Stimulated activated CD4-positive, alpha-beta T cell treated with anti-CD3 and anti-CD28 coated beads, TNF-alpha, amount 100 ng/mL, for 4 hours (primary cell): ENCODE measurements around the gene ZNF700.
"Not testable (repeated sequence)": the region's sequence is repeated elsewhere in the genome, so short reads cannot be mapped to it uniquely, and the experiment has no call there.

Source experiments
- DNase-seq, 3 experiments: peaks; one replicate each; pipeline ENCODE4 v3.0.0-alpha.2; 2020; ENCODE audit warnings: low read depth in 3 of 3

Gene ZNF700

GRCh38 chr19:11924886-11925650, at the start of gene ZNF700:
TSS of gene ZNF700 (plus strand) at chr19:11925107. CDS start at chr19:11925211, 104 bp downstream.
- DNase-seq, result peak; percentile 80 to 87 (median 84)

GRCh38 chr19:11879687-11880266, 45.1 kb upstream of the ZNF700 start:
- not testable (repeated sequence) for DNase-seq

- DNase-seq, result no peak
These were observed 44.3 kb upstream of the ZNF700 start for GRCh38 chr19:11880598-11880997.

- peak; percentile 24 to 39 (median 31) for DNase-seq
These were observed 43.6 kb upstream of the ZNF700 start for GRCh38 chr19:11881151-11881800.

DNA sequence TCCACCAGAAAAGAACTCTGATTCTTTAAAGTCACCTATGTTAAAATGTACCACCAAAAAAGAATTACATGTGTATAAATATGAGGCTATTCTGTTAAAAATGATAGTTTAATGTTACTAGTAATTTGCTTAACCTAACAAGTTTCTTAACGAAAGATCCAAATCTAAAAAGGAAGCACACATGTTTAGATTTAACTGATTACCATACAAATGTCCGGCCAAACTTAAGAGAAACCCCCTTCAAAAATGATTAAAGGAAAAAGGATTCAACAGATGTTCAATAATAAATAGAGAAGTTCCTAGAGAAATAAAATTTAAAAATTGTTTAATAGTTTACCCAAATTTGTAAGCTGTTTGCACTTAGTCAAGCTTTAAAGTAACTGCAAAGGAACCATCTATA, 42.3 kb upstream of the ZNF700 start:
- no peak for DNase-seq

- no peak for DNase-seq
These were observed 37.7 kb upstream of the ZNF700 start for GRCh38 chr19:11887234-11887610.

GRCh38 chr19:11887611-11888531, 37.0 kb upstream of the ZNF700 start, which contains the start of gene ZNF69:
TSS of gene ZNF69 (plus strand) at chr19:11887782. CDS start at chr19:11887924, 142 bp downstream.
- peak; percentile 17 to 40 (median 34) for DNase-seq

GRCh38 chr19:11889901-11890300, 35.0 kb upstream of the ZNF700 start:
- not testable (repeated sequence) for DNase-seq

DNA sequence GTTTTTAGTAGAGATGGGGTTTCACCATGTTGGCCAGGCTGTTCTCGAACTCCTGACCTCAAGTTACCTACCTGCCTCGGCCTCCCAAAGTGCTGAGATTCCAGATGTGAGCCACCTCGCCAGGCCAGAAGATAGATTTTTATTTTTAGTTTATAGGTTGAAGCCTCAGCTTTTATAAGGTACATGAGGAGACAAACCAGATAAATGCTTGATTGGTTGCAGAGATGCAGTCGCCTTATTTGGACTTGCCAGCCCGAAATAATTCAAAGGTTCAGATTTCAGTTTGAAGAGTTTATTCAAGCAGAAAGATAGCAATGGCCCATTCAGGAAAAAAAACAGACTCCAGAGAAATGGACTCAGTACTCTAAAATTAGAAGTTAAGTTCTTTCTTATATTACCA, 34.3 kb upstream of the ZNF700 start:
- DNase-seq, result no peak

DNA sequence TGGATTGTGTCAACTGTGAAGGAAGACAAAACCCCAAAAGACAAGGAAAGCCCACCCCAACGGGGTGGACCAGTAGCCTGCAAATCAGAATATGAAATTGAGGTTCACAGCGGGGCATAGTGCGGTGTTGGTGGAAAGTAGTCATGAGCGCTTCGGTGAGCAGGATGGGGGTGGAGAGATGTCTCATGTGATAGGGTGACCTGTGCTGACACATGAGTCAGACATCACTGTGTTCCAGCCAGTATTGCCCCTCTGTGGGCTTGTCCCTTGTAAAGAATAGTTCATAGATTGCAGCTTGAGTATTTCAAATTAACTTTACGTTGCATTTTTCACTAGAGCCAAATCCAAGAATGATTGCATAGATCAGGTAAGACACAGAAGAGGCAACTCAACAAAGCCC, 30.1 kb upstream of the ZNF700 start:
- no peak for DNase-seq

DNA sequence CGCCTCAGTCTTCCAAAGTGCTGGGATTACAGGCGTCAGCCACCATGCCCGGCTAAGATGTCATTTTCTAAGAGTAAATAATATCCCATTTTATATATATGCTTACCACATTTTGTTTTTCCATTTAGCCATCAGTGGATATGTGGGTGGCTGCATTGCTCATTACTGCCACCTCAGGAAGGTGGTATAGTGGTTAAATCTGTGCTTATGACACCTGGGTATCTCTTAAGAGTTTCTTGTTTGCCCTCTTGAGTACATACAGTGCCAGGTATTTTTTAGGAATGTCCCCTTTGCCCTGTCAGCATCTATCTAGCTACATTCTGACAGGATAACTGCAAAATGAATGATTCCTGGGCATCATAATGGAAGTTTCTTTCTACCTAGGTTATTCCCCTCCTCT, 22.7 kb upstream of the ZNF700 start:
- no peak for DNase-seq

DNA sequence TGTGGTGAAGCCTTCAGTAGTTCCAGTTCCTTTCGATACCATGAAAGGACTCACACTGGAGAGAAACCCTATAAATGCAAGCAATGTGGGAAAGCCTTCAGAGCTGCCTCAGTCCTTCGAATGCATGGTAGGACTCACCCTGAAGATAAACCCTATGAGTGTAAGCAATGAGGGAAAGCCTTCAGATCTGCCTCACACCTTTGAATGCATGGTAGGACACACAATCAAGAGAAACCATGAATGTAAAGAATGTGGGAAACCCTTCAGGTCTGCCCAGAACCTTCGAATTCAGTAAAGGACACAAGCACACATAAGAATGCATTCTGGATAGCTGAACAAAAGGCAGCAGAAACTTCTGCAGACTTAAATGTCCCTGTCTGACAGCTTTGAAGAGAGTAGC, 19.0 kb upstream of the ZNF700 start:
- DNase-seq, result no peak

- not testable (repeated sequence) for DNase-seq
These were observed 13.0 kb upstream of the ZNF700 start for GRCh38 chr19:11911937-11912336.

DNA sequence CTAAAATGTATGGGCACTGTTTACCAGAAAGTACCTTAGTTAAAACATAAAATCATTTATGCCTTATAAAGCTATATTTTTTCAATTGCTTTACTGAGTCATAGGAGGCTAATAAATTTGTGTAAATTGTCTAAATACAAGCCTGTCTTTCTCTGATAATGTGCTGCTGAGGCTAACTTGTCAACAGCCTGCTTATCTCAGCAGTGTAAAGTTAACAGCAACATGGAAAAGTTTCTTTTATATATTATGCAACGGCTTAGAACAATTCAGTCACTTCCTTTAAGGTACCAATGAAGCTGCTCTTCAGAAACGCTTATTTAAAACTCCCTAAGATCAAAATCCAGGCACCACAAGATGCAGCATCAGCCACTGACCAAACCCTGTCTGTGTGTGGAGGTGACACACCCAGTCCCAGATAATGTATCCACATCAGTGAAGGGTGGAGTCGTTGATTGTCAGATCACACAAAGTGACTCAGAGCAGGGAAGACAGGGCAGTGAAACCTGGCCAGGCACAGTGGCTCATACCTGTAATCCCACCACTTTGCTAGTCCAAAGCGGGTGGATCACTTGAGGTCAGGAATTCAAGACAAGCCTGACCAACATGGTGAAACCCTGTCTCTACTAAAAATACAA, 10.4 kb upstream of the ZNF700 start:
- DNase-seq, result not testable (repeated sequence)

DNA sequence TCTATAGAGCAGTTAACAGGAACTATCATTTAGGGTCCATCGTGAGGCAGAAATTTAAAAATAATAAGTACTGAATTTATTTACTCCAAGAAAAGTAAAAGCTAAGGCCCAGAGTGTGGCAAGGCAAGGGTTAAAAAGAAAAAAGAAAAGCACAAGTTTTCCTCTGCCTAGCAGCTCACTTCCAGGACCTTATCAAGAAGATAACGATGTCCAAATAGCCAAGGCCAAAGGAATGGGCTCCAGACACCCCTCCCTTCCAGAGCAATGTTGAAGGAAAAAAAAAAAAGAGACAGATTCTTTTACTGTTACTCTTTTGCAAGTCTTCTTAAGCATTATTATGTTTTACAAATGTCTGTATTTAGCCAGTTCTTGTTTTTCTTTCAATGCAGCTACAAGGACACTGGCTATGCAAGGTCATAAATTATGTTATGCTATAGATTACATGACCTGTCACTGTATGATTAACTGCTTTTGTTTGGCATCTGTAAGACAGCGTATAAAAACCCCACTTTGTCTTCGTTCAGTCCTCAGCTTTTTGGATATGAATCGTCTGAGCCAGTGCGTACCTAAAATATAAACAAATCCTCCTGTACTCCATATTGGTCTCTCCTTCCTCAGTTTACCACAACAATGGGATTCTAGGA, 2.9 kb upstream of the ZNF700 start:
- no peak for DNase-seq

DNA sequence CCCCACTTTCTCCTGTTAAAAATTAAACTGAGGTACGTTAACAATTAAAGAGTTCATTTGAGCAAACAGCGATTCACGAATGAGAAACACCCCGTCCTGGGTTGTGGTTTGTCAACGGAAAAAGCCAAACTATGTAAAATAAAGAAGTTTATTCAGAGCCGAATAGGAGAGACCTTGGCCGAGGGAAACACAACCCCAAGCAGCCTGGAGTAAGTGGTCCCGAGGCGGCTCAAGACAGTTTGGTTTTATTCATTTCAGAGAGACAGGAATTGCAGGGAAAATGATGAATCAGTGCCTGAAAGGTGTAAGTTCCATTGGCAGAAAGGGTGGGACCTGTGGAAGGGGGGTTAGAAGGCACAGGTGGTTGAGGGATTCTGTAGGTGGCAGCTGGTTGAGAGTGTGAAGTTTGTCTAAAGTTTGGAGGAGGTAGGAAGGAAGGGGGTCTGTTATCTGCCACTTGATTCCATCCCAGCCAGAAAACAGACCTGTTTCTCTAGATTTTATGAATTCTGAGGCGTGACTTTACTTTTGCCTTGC, 812 bp downstream of the ZNF700 start:
- not testable (repeated sequence) for DNase-seq

DNA sequence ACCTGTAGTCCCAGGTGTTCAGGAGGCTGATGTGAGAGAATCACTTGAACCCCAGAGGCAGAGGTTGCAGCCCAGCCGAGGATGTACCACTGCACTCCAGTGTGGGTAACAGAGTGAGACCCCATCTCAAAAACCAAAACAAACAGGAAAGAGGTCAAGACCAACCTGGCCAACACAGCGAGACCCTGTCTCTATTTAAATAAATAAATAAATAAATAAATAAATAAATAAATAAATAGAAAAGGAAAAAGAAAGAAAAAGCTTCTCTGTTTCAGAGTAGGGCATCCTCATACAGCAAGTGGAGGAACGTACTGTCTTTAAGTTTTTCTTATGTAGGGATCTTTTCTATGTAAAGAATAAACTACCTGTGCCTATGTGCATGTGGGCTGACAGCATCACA, 2.3 kb downstream of the ZNF700 start:
- DNase-seq, result no peak

DNA sequence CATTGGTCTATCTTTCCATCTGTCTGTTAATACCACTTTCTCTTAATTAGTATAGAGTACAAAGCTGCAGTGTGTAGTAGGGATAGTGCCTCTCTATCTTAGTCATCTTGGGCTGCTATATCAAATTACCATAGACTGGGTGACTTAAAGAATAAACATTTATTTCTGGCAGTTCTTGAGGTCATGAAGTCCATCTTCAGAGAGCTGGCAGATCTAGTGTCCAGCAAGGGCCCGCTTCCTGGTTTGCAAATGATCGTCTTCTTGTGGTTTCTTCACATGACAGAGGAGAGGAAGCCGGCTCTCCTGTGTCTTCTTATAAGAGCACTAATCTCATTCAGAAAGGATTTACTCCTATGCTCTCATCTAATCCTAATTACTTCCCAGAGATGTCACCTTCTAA, 6.1 kb downstream of the ZNF700 start:
- DNase-seq, result no peak

DNA sequence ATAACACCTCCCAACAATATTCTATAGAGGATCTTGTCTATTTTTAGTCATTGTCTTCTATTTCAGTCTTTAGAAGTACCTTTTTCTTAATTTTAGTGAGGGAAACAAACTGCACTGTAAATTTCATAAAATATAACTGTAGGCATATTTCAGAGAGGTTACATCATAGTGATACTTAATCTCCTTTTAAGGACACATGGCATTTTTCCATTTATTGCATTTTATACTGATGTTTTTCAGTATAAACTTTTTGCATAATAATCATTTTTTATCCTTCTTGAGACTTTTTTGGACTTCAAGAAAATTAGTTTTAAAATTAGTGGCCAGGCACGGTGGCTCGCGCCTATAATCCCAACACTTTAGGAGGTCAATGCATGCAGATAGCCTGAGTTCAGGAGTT, 6.6 kb downstream of the ZNF700 start:
- no peak for DNase-seq

- DNase-seq, result not testable (repeated sequence)
These were observed 10.9 kb downstream of the ZNF700 start for GRCh38 chr19:11935829-11936228.
